ENCODE results near the gene WIPI1. TPM values are rescaled to one million over a fixed set of nuclear protein-coding genes. Genes with fewer than 3 reads are reported as not detected.
"Not testable (repeated sequence)": the region's sequence is repeated elsewhere in the genome, so short reads cannot be mapped to it uniquely, and the experiment has no call there.

The WIPI1 gene
- total RNA-seq, 1 experiment from 2014 or later = 0.43 TPM

DNA sequence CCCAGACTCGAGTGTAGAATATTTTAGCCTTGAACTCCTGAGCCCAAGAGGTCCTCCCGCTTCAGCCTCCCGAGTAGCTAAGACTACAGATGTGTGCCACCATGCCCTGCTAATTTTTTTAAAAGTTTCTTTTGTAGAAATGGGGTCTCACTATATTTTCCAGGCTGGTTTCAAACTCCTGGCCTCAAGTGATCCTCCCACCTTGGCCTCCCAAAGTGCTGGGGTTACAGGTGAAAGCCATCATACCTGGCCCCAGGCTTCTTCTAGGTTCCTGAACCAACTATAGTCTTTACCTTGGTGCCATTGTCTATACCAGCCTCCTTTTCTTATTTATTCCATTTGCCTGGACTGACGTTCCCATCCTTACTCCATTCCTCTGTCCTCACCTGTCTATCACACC lies 37.8 kb upstream of the WIPI1 start:
- no peak overlapping the region for H3K27ac ChIP-seq (ENCODE audit: low read depth, low read length, poor library complexity, severe bottlenecking)
- no peaks in the 10 kb centered on the region for H3K4me1 ChIP-seq (ENCODE audit: insufficient read depth, low read length, poor library complexity, severe bottlenecking)
- BruUV-seq (replicated peaks) = no TSS peak
- CTCF ChIA-PET = no interaction called here
- DNase-seq (ENCODE audit: low spot score) = no peak
- H3K9me3 ChIP-seq (ENCODE audit: low read depth, low read length, poor library complexity, severe bottlenecking) = no peaks in the 10 kb centered on the region
- H3K36me3 ChIP-seq (ENCODE audit: insufficient read depth, low read length, poor library complexity, severe bottlenecking) = no peaks in the 10 kb centered on the region
- H3K4me3 ChIP-seq (ENCODE audit: low read depth, low read length, poor library complexity, severe bottlenecking) = no peak overlapping the region
- POLR2A ChIA-PET (ENCODE audit: low non-redundant PET) = no interaction called here
- TF ChIP-seq, protein P1, sequence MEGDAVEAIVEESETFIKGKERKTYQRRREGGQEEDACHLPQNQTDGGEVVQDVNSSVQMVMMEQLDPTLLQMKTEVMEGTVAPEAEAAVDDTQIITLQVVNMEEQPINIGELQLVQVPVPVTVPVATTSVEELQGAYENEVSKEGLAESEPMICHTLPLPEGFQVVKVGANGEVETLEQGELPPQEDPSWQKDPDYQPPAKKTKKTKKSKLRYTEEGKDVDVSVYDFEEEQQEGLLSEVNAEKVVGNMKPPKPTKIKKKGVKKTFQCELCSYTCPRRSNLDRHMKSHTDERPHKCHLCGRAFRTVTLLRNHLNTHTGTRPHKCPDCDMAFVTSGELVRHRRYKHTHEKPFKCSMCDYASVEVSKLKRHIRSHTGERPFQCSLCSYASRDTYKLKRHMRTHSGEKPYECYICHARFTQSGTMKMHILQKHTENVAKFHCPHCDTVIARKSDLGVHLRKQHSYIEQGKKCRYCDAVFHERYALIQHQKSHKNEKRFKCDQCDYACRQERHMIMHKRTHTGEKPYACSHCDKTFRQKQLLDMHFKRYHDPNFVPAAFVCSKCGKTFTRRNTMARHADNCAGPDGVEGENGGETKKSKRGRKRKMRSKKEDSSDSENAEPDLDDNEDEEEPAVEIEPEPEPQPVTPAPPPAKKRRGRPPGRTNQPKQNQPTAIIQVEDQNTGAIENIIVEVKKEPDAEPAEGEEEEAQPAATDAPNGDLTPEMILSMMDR (conservative IDR thresholded peaks at IDR 0.05; ENCODE audit: low read depth, low read length) = no peak
- TF ChIP-seq EZH2 (IDR thresholded peaks at IDR 0.05; ENCODE audit: borderline replicate concordance, low read depth, low read length, poor library complexity, severe bottlenecking) = no peak
- no peaks in the 10 kb centered on the region for H3K27me3 ChIP-seq (replicated peaks; ENCODE audit: insufficient read depth, low read depth, low read length, poor library complexity)
- intact Hi-C loops (cut with micrococcal nuclease; ENCODE audit: unreplicated experiment) = no loop called here

DNA sequence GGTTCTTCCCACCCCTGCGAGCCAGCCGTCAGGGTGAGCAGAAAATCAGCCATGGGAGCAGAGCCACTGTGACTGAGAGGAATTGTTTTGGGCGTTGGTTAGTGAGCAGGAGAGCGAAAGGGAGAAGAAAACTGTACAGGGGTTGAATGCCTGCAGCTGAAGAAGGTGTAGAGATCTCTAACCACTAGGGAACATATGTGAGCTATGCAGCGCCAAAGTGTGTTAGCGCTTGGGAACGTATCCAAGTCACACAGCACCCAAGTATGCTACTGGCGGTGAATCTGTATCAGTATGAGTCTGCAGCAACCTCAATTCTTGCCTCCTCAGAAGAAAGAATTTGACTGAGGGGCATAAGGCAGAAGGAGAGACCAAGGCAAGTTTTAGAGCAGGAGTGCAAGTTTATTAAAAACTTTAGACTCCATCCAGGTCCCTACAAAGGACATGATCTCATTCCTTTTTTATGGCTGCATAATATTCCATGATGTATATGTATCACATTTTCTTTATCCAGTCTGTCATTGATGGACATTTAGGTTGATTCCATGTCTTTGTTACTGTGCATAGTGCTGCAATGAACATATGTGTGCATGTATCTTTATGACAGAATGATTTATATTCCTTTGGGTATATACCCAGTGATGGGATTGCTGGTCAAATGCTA lies 35.2 kb upstream of the WIPI1 start:
- CTCF ChIA-PET; intact Hi-C loops (cut with micrococcal nuclease; ENCODE audit: unreplicated experiment); H3K27me3 ChIP-seq (replicated peaks; ENCODE audit: insufficient read depth, low read depth, low read length, poor library complexity); H3K4me1 ChIP-seq (ENCODE audit: insufficient read depth, low read length, poor library complexity, severe bottlenecking); H3K27ac ChIP-seq (ENCODE audit: low read depth, low read length, poor library complexity, severe bottlenecking); H3K9me3 ChIP-seq (ENCODE audit: low read depth, low read length, poor library complexity, severe bottlenecking); POLR2A ChIA-PET (ENCODE audit: low non-redundant PET); DNase-seq (ENCODE audit: low spot score); BruUV-seq (replicated peaks); H3K4me3 ChIP-seq (ENCODE audit: low read depth, low read length, poor library complexity, severe bottlenecking); H3K36me3 ChIP-seq (ENCODE audit: insufficient read depth, low read length, poor library complexity, severe bottlenecking): not testable (repeated sequence)

DNA sequence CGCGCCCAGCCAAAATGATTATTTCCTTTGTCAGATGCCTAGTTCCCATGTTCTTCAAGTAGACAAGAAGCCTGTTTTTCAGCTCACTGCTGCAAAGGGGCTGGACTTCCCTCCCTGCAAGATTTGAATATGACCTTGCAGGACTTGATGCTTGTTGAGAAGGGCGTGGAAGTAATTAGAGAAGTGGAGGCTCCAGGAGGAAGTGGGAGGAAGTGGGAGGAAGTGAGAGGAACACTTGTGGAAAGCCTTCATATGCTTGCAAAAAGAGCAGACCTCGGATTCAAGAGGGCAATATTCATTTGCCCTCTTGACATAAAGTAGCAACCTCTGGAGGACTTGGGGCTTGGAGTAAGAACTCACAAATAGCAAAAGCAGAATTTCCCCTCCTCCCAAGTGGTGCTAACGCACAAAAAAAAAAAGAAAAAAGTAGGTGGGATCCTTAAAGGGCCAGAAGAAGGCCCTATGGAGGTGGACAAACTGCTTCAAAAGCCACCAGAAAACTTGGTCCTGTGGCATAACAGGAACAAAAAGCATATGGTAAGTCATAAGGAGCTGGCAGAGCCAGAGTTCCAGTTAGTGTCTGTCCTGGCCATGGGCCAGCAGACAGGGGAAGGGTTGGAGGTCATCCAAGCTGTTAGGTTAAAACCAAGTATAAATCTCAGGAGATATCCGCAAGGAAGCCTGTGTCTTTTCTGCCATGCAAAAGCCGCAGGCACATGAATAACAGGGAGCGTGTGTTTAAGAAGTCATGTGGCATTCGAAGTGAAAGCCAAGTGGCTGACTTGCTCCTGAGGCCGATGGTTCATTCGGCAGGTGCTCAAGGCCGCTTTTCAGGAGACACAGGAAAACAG lies 34.3 kb upstream of the WIPI1 start:
- H3K4me1 ChIP-seq (ENCODE audit: insufficient read depth, low read length, poor library complexity, severe bottlenecking) = no peaks in the 10 kb centered on the region
- no TSS peak for BruUV-seq (replicated peaks)
- H3K27ac ChIP-seq (ENCODE audit: low read depth, low read length, poor library complexity, severe bottlenecking) = no peak overlapping the region
- peaks cover 1% of the 10 kb centered on the region for H3K27me3 ChIP-seq (replicated peaks; ENCODE audit: insufficient read depth, low read depth, low read length, poor library complexity)
- no peak for TF ChIP-seq EZH2 (IDR thresholded peaks at IDR 0.05; ENCODE audit: borderline replicate concordance, low read depth, low read length, poor library complexity, severe bottlenecking)
- TF ChIP-seq, protein P1 (conservative IDR thresholded peaks at IDR 0.05; ENCODE audit: low read depth, low read length) = no peak
- ChIA-PET POLR2A (ENCODE audit: low non-redundant PET) (no interaction called here), CTCF (no interaction called here)
- H3K9me3 ChIP-seq (ENCODE audit: low read depth, low read length, poor library complexity, severe bottlenecking) = no peaks in the 10 kb centered on the region
- H3K36me3 ChIP-seq (ENCODE audit: insufficient read depth, low read length, poor library complexity, severe bottlenecking) = no peaks in the 10 kb centered on the region
- intact Hi-C loops (cut with micrococcal nuclease; ENCODE audit: unreplicated experiment) = no loop called here
- DNase-seq (ENCODE audit: low spot score) = no peak
- no peak overlapping the region for H3K4me3 ChIP-seq (ENCODE audit: low read depth, low read length, poor library complexity, severe bottlenecking)

Data from A673 (cell line).